SK-N-SH treated with all-trans-retinoic acid at 6 μM for 48 hours (cell line): Measurements from ENCODE around the gene DNAJC3.

Experiments
- ARNTL ChIP-seq: fragments of 450-650 bp; formaldehyde crosslinking; IDR thresholded peaks from 2 replicates; pipeline ENCODE4 v1.5.0; 2020; ENCODE audit warnings: low read depth, mild to moderate bottlenecking, moderate library complexity, borderline replicate concordance
- CSDC2 ChIP-seq: fragments of 250-450 bp; sonication (Bioruptor Pico); IDR thresholded peaks from 2 replicates; pipeline ENCODE4 v1.5.0; 2020; ENCODE audit warnings: mild to moderate bottlenecking, moderate library complexity
- GLIS3 ChIP-seq: fragments of 250-450 bp; sonication (Bioruptor Pico); IDR thresholded peaks from 2 replicates; pipeline ENCODE4 v1.5.0; 2020; ENCODE audit warnings: mild to moderate bottlenecking, moderate library complexity
- SNAI2 ChIP-seq: fragments of 250-450 bp; sonication (Bioruptor Pico); IDR thresholded peaks from 2 replicates; pipeline ENCODE4 v1.5.0; 2020; ENCODE audit warnings: mild to moderate bottlenecking, moderate library complexity
- TCF4 ChIP-seq: fragments of 250-450 bp; sonication (Bioruptor Pico); IDR thresholded peaks from 2 replicates; pipeline ENCODE4 v1.8.0; 2021; ENCODE audit warnings: mild to moderate bottlenecking, moderate library complexity, borderline replicate concordance
- ZC3H10 ChIP-seq: fragments of 250-450 bp; sonication (Bioruptor Pico); IDR thresholded peaks from 2 replicates; pipeline ENCODE4 v1.5.1; 2021; ENCODE audit warnings: mild to moderate bottlenecking, moderate library complexity
- ZFP30 ChIP-seq: fragments of 450-650 bp; formaldehyde crosslinking; IDR thresholded peaks from 2 replicates; pipeline ENCODE4 v1.5.0; 2022; ENCODE audit warnings: mild to moderate bottlenecking, moderate library complexity
- ZNF565 ChIP-seq: fragments of 450-650 bp; formaldehyde crosslinking; conservative IDR thresholded peaks from 2 replicates; pipeline ENCODE4 v1.5.0; 2020; ENCODE audit warnings: low read depth, mild to moderate bottlenecking, moderate library complexity
- ZNF8 ChIP-seq: fragments of 450-650 bp; formaldehyde crosslinking; IDR thresholded peaks from 2 replicates; pipeline ENCODE4 v1.5.0; 2020; ENCODE audit warnings: mild to moderate bottlenecking, moderate library complexity
- TF ChIP-seq, protein P1 (sequence below): fragments of 250-450 bp; sonication (Bioruptor Pico); IDR thresholded peaks from 2 replicates; pipeline ENCODE4 v1.8.0; 2020; ENCODE audit warnings: mild to moderate bottlenecking, moderate library complexity, borderline replicate concordance
- TF ChIP-seq, protein P2 (sequence below): fragments of 250-450 bp; sonication (Bioruptor Pico); IDR thresholded peaks from 2 replicates; pipeline ENCODE4 v1.8.0; 2021; ENCODE audit warnings: low read depth, mild to moderate bottlenecking, moderate library complexity, borderline replicate concordance
- TF ChIP-seq, protein P3 (sequence below): fragments of 250-450 bp; sonication (Bioruptor Pico); IDR thresholded peaks from 2 replicates; pipeline ENCODE4 v1.5.1; 2020; ENCODE audit warnings: low read depth, mild to moderate bottlenecking, moderate library complexity

DNA sequence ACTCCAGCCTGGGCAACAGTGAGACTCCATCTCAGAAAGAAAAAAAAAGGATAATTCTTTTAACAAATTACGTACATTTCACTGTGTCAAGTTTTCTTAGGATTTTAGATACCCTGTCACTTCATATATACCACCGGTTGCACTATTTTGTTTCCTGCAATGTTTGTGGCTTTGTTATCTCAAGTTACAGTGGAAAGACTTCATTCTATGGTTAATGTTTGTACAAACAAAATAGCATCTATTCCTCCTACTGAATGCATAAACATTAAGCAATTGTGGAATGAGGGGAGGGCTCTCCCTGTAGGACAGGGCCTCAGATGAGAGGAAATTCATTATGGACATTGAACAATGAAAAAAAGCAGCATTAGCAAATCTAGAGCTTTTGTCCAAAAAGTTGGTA lies 120.1 kb downstream of the DNAJC3 start:
- TF ChIP-seq ARNTL (CRISPR knock-in tag) (no peak), SNAI2 (CRISPR knock-in tag) (no peak), ZNF8 (CRISPR knock-in tag) (no peak), ZFP30 (CRISPR knock-in tag) (no peak), ZNF565 (no peak), CSDC2 (CRISPR knock-in tag) (no peak), TCF4 (CRISPR knock-in tag) (no peak), ZC3H10 (CRISPR knock-in tag) (no peak), GLIS3 (CRISPR knock-in tag) (no peak)
- TF ChIP-seq, protein P1, sequence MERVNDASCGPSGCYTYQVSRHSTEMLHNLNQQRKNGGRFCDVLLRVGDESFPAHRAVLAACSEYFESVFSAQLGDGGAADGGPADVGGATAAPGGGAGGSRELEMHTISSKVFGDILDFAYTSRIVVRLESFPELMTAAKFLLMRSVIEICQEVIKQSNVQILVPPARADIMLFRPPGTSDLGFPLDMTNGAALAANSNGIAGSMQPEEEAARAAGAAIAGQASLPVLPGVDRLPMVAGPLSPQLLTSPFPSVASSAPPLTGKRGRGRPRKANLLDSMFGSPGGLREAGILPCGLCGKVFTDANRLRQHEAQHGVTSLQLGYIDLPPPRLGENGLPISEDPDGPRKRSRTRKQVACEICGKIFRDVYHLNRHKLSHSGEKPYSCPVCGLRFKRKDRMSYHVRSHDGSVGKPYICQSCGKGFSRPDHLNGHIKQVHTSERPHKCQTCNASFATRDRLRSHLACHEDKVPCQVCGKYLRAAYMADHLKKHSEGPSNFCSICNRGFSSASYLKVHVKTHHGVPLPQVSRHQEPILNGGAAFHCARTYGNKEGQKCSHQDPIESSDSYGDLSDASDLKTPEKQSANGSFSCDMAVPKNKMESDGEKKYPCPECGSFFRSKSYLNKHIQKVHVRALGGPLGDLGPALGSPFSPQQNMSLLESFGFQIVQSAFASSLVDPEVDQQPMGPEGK (CRISPR knock-in tag) = no peak
- TF ChIP-seq, protein P2, sequence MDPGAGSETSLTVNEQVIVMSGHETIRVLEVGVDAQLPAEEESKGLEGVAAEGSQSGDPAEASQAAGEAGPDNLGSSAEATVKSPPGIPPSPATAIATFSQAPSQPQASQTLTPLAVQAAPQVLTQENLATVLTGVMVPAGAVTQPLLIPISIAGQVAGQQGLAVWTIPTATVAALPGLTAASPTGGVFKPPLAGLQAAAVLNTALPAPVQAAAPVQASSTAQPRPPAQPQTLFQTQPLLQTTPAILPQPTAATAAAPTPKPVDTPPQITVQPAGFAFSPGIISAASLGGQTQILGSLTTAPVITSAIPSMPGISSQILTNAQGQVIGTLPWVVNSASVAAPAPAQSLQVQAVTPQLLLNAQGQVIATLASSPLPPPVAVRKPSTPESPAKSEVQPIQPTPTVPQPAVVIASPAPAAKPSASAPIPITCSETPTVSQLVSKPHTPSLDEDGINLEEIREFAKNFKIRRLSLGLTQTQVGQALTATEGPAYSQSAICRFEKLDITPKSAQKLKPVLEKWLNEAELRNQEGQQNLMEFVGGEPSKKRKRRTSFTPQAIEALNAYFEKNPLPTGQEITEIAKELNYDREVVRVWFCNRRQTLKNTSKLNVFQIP (CRISPR knock-in tag) = no peak
- TF ChIP-seq, protein P3, sequence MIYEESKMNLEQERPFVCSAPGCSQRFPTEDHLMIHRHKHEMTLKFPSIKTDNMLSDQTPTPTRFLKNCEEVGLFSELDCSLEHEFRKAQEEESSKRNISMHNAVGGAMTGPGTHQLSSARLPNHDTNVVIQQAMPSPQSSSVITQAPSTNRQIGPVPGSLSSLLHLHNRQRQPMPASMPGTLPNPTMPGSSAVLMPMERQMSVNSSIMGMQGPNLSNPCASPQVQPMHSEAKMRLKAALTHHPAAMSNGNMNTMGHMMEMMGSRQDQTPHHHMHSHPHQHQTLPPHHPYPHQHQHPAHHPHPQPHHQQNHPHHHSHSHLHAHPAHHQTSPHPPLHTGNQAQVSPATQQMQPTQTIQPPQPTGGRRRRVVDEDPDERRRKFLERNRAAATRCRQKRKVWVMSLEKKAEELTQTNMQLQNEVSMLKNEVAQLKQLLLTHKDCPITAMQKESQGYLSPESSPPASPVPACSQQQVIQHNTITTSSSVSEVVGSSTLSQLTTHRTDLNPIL (CRISPR knock-in tag) = no peak
